ENCODE results near the gene SLC9A5. TPM values are rescaled to one million over a fixed set of nuclear protein-coding genes. Genes with fewer than 3 reads are reported as not detected.
A peak's percentile ranks its signal among the peaks of the same experiment; 100 is the strongest.

SLC9A5 gene
- total RNA-seq, 1 experiment from 2014 or later, result 5.6 TPM

- Histone ChIP-seq H3K9me2 (ENCODE audit: insufficient read depth) (no peaks in the 10 kb centered on the region), H2AFZ (ENCODE audit: low read depth, low read length, poor library complexity, severe bottlenecking) (no peak overlapping the region), H3K4me1 (ENCODE audit: control insufficient read depth in 1 of 2, insufficient read depth in 2 of 2, low read length in 2 of 2) (no peaks in the 10 kb centered on the region), H3K27ac (ENCODE audit: low read depth, low read length) (no peak overlapping the region), H3K27me3 (ENCODE audit: insufficient read depth, low read length) (no peaks in the 10 kb centered on the region), H3K4me2 (ENCODE audit: low read length) (no peak overlapping the region), H3K9ac (ENCODE audit: low read length) (no peak overlapping the region), H3K36me3 (ENCODE audit: control insufficient read depth in 1 of 2, insufficient read depth in 2 of 2, low read length in 2 of 2) (no peaks in the 10 kb centered on the region), H3K79me2 (ENCODE audit: insufficient read depth, low read length) (no peaks in the 10 kb centered on the region), H3K9me3 (ENCODE audit: control insufficient read depth in 1 of 2, insufficient read depth in 1 of 2, low read depth in 1 of 2, low read length in 2 of 2) (no peaks in the 10 kb centered on the region), H3K4me3 (replicated peaks in 1 of 2; ENCODE audit: low read depth in 1 of 2, low read length in 2 of 2) (no peak overlapping the region), H4K20me1 (ENCODE audit: insufficient read depth) (no peaks in the 10 kb centered on the region)
- TF ChIP-seq CBX3 (IDR thresholded peaks at IDR 0.05; ENCODE audit: low read depth) (no peak), ZNF274 (IDR thresholded peaks at IDR 0.05; ENCODE audit: low read depth, low read length) (no peak), CTCF (IDR thresholded peaks at IDR 0.05 in 2 of 3, conservative IDR thresholded peaks at IDR 0.05 in 1 of 3; ENCODE audit: borderline replicate concordance in 1 of 3, insufficient read depth in 1 of 3, low read depth in 2 of 3, low read length in 2 of 3) (peak; percentile 62 to 84 (median 70)), JUND (IDR thresholded peaks at IDR 0.05) (no peak), ZBTB33 (IDR thresholded peaks at IDR 0.05; ENCODE audit: extremely low read depth, insufficient replicate concordance, low read length) (no peak), RAD21 (IDR thresholded peaks at IDR 0.05; ENCODE audit: low read depth) (peak; percentile 92)
- no TSS peak for BruUV-seq (replicated peaks)
- ChIA-PET RAD21 (ENCODE audit: low non-redundant PET in 1 of 2, low total read pairs in 2 of 2, uncharacterized antibody in 2 of 2, unreplicated experiment in 2 of 2) (interaction anchor here (0.5 to 1.4 kb wide), 11 partner anchors 17 to 187 kb away, joined by 3 to 6 read pairs (median 4); partner anchors contain the start of genes HSD11B2 (in 1 of the 2) and PLEKHG4 (in 1 of the 2)), CTCF (interaction anchor here (0.7 to 2.0 kb wide), 17 partner anchors 10 to 254 kb away, joined by 3 to 22 read pairs (median 6); partner anchors contain the start of genes FHOD1, PLEKHG4 and SLC9A5), POLR2A (interaction anchor here (1.2 to 1.3 kb wide), 2 partner anchors 14 to 79 kb away, joined by 3 to 5 read pairs; no protein-coding TSS in a partner anchor)
- no peak for DNase-seq (ENCODE audit: low read depth, low spot score)
- peak; percentile 79 for ATAC-seq
- intact Hi-C loops (cut with micrococcal nuclease), result loop anchor here (1.0 to 5.0 kb wide), 3 partner anchors 78 to 187 kb away; no protein-coding TSS in a partner anchor
These were observed 11.8 kb downstream of the SLC9A5 start for GRCh38 chr16:67260426-67261063.

Measured in HCT116 (cell line).